SK-N-MC (cell line): Measurements from ENCODE around the gene PSG5.

ENCODE experiments used
- EZH2 ChIP-seq: fragments of 200-600 bp; sonication (generic); IDR thresholded peaks from one replicate; pipeline ENCODE4 v1.6.1; 2017; ENCODE audit warnings: antibody characterized with exemption
- FOXP2 ChIP-seq: optimal IDR thresholded peaks from 2 replicates; pipeline ENCODE3; 2011; ENCODE audit warnings: mild to moderate bottlenecking, moderate library complexity; ENCODE audit not compliant: insufficient read depth; ENCODE audit errors: extremely low read length, control extremely low read depth
- POLR2AphosphoS5 ChIP-seq: IDR thresholded peaks from 2 replicates; pipeline ENCODE4 v1.6.1; 2012; ENCODE audit warnings: mild to moderate bottlenecking, low read depth, low read length, borderline replicate concordance

- TF ChIP-seq POLR2AphosphoS5, result no peak
- no peak for TF ChIP-seq EZH2
- TF ChIP-seq FOXP2, result no peak
Observed at GRCh38 chr19:43152214-43152613, 34.1 kb downstream of the PSG5 start.
